NCI-H2107 treated with DMSO at 0.1 percent for 48 hours (cell line): Measurements from ENCODE around the gene FERMT2.

ENCODE experiments used
- DNase-seq: peaks from one replicate; lab custom pipeline; 2025; ENCODE audit not compliant: unreplicated experiment; lab: John Stamatoyannopoulos, UW

Gene FERMT2

DNA sequence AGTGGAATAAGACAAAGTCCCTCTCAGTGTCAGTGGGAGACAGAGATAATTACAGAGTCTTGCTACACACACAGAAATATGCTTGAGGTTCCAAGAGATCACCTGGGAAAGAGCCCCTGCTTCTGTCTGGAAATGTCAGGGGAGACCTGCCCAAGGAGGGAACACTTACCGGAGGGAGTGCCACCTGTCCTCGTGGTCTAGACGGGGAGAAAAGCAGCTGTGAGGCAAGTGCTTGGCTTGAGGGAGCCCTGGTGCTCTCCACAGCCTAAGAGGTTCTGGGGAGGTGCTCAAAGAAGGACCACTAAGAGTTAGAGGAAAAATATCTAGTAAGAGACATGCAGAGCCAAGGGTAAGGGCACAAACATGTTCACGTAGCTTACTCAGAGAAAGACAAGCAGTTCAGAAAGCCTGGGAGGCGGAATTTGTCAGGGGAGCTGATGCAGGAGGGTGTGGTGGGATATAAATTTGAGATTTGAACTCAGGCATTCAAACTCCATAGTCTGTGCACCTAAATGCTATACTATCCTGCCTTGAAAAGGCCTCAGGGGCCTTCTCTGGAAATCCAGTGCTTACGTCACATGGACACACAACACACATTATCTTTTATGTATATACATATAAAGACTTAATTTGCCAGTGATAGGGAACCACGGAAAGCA, 121.2 kb downstream of the FERMT2 start:
- no peak for DNase-seq

DNA sequence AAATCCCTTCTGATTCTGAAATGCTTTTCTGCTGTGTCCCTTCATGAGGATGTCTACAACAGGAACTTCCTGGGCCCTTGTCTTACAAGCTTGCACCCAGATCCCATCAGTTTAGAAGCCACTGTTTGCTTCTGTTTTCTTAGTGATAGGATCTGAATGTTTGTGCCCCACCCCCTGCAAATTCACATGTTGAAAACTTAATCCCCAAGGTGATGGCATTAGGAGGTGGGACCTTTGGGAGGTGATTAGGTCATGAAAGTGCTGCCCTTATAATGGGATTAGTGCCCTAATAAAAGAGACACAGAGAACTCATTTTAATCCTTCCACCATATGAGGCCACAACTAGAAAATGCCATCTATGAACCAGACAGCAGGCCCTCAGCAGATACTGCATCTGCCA, 123.4 kb downstream of the FERMT2 start:
- no peak for DNase-seq

DNA sequence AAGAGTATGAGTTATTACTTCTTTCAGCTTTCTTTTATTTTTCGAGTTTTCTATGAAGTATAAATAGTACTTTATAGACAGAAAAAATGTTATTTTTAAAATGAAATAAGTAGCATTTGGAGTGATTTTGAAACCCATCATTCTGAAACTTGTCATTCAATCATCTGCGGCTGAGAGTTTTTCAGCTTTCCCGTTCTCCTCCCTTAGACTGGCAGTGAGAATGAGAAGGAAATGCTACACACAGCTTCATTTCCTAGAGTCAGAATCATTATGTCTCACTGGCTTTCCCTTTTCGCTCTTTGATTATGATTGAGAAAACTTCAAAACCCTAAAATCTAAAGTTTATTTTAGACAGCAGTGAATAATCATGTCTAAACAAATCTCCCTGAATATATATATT, 125.8 kb downstream of the FERMT2 start:
- DNase-seq = no peak

DNA sequence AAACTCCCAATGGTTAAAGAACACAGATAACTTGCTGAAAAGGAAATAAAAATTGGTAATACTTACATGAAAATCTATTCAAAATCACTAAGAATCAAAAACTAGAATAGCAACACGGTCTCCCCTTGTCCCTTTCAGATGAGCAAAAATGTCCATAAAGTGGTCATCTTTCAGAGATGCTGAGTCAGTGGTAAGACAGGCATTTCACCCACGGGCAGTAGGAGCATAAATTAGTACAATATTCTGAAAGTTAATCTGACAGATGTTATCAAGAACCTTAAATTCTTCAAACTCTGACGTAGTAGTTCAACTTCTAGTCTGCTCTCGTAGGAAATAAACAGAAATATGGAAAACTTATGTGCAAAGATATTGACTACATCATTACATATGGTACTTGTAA, 126.4 kb downstream of the FERMT2 start:
- DNase-seq = no peak

DNA sequence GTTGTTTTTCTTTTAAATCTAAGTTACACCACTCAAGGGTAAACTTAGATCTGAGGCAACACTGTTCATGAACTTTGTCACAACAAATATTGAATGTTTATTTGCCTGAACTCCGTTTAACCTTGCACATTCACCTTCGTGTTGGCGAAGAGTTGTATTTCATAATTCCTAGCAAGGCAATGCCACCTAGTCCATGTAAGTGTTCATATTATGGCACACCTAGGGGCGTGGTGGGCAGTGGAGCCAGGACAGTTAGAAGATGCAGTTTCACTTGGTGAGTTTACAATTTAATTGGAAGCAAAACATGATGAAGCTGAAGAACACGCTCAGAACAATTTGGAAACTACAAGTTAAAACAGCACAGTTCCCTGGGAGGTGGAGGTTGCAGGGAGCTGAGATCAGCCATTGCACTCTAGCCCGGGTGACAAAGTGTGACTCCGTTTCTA, 129.0 kb downstream of the FERMT2 start:
- DNase-seq = no peak

DNA sequence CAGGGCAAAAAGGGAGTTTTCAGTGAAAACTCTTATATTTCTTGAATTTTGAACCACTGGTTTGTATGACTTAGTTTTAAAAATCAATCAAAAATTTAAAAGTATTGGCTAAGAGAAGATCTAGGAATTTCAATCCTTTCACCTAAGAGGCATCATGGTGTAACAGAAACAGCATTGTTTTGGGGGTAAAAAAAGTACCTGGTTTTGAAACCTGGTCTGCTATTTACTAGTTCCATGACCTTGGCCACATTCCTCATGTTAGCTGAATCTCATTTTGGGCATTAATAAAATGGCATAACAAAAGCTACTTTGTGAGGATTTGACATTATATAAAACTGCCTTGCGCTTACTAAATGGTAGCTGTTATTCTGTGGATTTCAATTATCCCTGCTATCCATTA, 142.7 kb downstream of the FERMT2 start:
- no peak for DNase-seq
